Measurements from ENCODE around the gene ZNF776. TPM values are rescaled to one million over a fixed set of nuclear protein-coding genes. Genes with fewer than 3 reads are reported as not detected.

ZNF776 gene
- polyA plus RNA-seq, 1 donor (not counting 4 experiments of a cell fraction or from before 2014, with no cell fraction given) = 7.4 TPM

DNA sequence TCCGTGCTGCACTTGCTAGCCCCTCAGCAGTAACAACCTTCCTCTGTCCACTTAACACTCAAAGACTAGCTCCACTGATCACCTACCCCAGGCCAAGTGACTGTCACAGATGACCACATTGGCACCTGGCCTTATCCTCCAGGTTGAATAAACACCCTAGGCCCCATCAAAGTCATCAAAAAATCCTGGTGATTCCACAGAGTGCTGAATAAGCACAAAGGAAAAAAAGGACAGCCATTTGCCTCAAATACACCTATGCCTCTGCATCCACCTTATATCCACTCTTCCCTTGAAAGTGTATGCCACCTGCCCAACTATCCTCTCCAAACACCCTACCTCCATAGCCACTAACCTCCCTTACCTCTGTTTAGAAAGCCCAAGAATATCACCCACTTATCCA is 40.3 kb upstream of the ZNF776 start:
- no peak overlapping the region for H3K9ac ChIP-seq (ENCODE audit: control insufficient read depth, extremely low read depth, insufficient read depth, low read length)
- peaks cover 0 to 2% of the 10 kb centered on the region in 2 experiments for H3K36me3 ChIP-seq (ENCODE audit: control insufficient read depth in 2 of 2, extremely low read depth in 1 of 2, insufficient read depth in 2 of 2, low read length in 2 of 2)
- H3K4me2 ChIP-seq (ENCODE audit: control insufficient read depth, extremely low read depth, insufficient read depth, low read depth, low read length) = no peak overlapping the region
- no peaks in the 10 kb centered on the region for H4K20me1 ChIP-seq (ENCODE audit: control insufficient read depth, extremely low read depth, insufficient read depth, low read length)
- no peaks in the 10 kb centered on the region for H3K9me1 ChIP-seq (ENCODE audit: control insufficient read depth, extremely low read depth, insufficient read depth, low read length)
- no peak overlapping the region for H3K27ac ChIP-seq (ENCODE audit: control insufficient read depth, insufficient read depth, low read length)
- peaks cover 2% of the 10 kb centered on the region for H3K9me3 ChIP-seq (ENCODE audit: control insufficient read depth, low read depth, low read length)
- no peak overlapping the region for H2AFZ ChIP-seq (ENCODE audit: control insufficient read depth, low read length)
- no peak for DNase-seq (ENCODE audit: low read depth, low spot score)
- H3K4me3 ChIP-seq (ENCODE audit: control insufficient read depth in 2 of 3, extremely low read depth in 1 of 3, insufficient read depth in 2 of 3, low read depth in 1 of 3, low read length in 3 of 3) = no peak overlapping the region
- TF ChIP-seq EZH2 (IDR thresholded peaks at IDR 0.05; ENCODE audit: low read length) = no peak
- TF ChIP-seq, protein P1, sequence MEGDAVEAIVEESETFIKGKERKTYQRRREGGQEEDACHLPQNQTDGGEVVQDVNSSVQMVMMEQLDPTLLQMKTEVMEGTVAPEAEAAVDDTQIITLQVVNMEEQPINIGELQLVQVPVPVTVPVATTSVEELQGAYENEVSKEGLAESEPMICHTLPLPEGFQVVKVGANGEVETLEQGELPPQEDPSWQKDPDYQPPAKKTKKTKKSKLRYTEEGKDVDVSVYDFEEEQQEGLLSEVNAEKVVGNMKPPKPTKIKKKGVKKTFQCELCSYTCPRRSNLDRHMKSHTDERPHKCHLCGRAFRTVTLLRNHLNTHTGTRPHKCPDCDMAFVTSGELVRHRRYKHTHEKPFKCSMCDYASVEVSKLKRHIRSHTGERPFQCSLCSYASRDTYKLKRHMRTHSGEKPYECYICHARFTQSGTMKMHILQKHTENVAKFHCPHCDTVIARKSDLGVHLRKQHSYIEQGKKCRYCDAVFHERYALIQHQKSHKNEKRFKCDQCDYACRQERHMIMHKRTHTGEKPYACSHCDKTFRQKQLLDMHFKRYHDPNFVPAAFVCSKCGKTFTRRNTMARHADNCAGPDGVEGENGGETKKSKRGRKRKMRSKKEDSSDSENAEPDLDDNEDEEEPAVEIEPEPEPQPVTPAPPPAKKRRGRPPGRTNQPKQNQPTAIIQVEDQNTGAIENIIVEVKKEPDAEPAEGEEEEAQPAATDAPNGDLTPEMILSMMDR (optimal IDR thresholded peaks at IDR 0.05 in 1 of 3, IDR thresholded peaks at IDR 0.05 in 1 of 3, conservative IDR thresholded peaks at IDR 0.05 in 1 of 3; ENCODE audit: extremely low read depth in 1 of 3, insufficient read depth in 2 of 3, low read length in 3 of 3) = no peak
- peaks cover 13% of the 10 kb centered on the region for H3K27me3 ChIP-seq (ENCODE audit: control insufficient read depth, extremely low read depth, insufficient read depth, low read length)
- dilution Hi-C loops (cut with MboI; ENCODE audit: extremely low pct_ligation_motif_present, low sequenced_read_pairs) = no loop called here
- H3K79me2 ChIP-seq (ENCODE audit: control insufficient read depth, insufficient read depth, low read length) = peaks cover 5% of the 10 kb centered on the region
- H3K4me1 ChIP-seq (ENCODE audit: control insufficient read depth, extremely low read depth, insufficient read depth, low read length) = peaks cover 8% of the 10 kb centered on the region
- FAIRE-seq = no peak

DNA sequence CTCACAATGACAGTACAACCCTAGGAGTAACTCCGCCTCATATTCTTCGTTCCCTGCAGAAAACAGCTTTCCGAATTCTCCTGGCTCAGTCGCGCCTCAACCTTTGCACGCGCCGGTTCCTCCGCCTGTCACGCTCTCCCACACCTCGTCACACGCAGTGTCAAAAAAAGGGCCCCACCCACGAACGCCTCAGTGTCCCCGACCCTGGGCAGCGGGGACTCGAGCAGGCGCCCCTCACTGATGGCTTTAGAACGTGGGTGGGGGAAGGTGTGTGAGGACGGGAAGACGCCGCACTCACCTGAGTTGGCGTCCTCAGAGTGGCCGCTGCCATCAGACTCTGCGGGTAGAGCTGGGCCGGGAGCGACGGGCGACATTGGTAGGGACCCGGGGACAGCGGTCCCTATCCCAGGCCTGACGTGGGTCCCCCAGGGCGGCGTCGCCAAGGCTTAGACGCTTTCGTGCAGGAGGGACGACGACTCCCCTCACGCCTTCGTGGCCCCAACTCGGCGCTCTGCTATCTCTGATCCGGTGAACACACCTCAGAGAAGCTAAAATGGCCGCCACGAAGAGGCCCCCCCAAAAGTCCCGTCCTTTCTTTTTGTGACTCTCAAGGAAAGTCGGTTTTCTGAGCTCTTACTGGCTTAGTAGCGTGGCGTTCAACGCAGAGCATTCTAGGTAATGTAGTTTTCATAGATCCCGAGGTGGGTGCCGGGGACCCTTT is 37.8 kb upstream of the ZNF776 start, which contains the start of gene ZNF154:
ZNF154 (minus strand) TSS at position 564 of the 721 bp plus-strand sequence; CDS start at position 331, 233 bp downstream.
- peak within 1 kb of the TSS; percentile 45 for H3K27ac ChIP-seq (ENCODE audit: control insufficient read depth, insufficient read depth, low read length)
- H3K9me1 ChIP-seq (ENCODE audit: control insufficient read depth, extremely low read depth, insufficient read depth, low read length) = no peaks in the 10 kb centered on the region
- H3K4me2 ChIP-seq (ENCODE audit: control insufficient read depth, extremely low read depth, insufficient read depth, low read depth, low read length) = peak within 1 kb of the TSS; percentile 82
- no peaks in the 10 kb centered on the region for H4K20me1 ChIP-seq (ENCODE audit: control insufficient read depth, extremely low read depth, insufficient read depth, low read length)
- H3K79me2 ChIP-seq (ENCODE audit: control insufficient read depth, insufficient read depth, low read length) = peaks cover 5% of the 10 kb centered on the region
- H2AFZ ChIP-seq (ENCODE audit: control insufficient read depth, low read length) = peak within 1 kb of the TSS; percentile 90
- no peak for DNase-seq (ENCODE audit: low read depth, low spot score)
- no peak for TF ChIP-seq EZH2 (IDR thresholded peaks at IDR 0.05; ENCODE audit: low read length)
- TF ChIP-seq, protein P1 (optimal IDR thresholded peaks at IDR 0.05 in 1 of 3, IDR thresholded peaks at IDR 0.05 in 1 of 3, conservative IDR thresholded peaks at IDR 0.05 in 1 of 3; ENCODE audit: extremely low read depth in 1 of 3, insufficient read depth in 2 of 3, low read length in 3 of 3) = no peak
- no peak for FAIRE-seq
- H3K4me1 ChIP-seq (ENCODE audit: control insufficient read depth, extremely low read depth, insufficient read depth, low read length) = peaks cover 8% of the 10 kb centered on the region
- dilution Hi-C loops (cut with MboI; ENCODE audit: extremely low pct_ligation_motif_present, low sequenced_read_pairs) = no loop called here
- H3K27me3 ChIP-seq (ENCODE audit: control insufficient read depth, extremely low read depth, insufficient read depth, low read length) = peaks cover 13% of the 10 kb centered on the region
- H3K36me3 ChIP-seq (ENCODE audit: control insufficient read depth in 2 of 2, extremely low read depth in 1 of 2, insufficient read depth in 2 of 2, low read length in 2 of 2) = no peaks in the 10 kb centered on the region
- H3K4me3 ChIP-seq (ENCODE audit: control insufficient read depth in 2 of 3, extremely low read depth in 1 of 3, insufficient read depth in 2 of 3, low read depth in 1 of 3, low read length in 3 of 3) = peak within 1 kb of the TSS; percentile 40 to 69 (median 63)
- H3K9me3 ChIP-seq (ENCODE audit: control insufficient read depth, low read depth, low read length) = no peaks in the 10 kb centered on the region
- H3K9ac ChIP-seq (ENCODE audit: control insufficient read depth, extremely low read depth, insufficient read depth, low read length) = peak within 1 kb of the TSS; percentile 69

Data from keratinocyte (primary cell).